OCI-LY7 (cell line): ENCODE results near the gene COL23A1. TPM values are rescaled to one million over a fixed set of nuclear protein-coding genes. Genes with fewer than 3 reads are reported as not detected.

Source experiments
- BruUV-seq: library from RNA; stranded (reverse); fragments of 400-500 nt; replicated peaks from 2 replicates; lab custom pipeline; 2021; lab: Mats Ljungman, UMichigan
- CTCF ChIA-PET: fragments of 300-600 bp; sonication (Branson Sonifier 250); formaldehyde crosslinking; loops from one replicate; lab custom pipeline; 2022; ENCODE audit warnings: antibody characterized with exemption; ENCODE audit not compliant: unreplicated experiment; lab: Charles Lee
- POLR2A ChIA-PET: fragments of 300-600 bp; sonication (Branson Sonifier 250); formaldehyde crosslinking; loops from one replicate; lab custom pipeline; 2022; ENCODE audit warnings: antibody characterized with exemption; lab: Charles Lee
- DNase-seq: peaks from one replicate; pipeline ENCODE4 v3.0.0-alpha.2; 2015; ENCODE audit warnings: low spot score
- H2AFZ ChIP-seq: fragments of 200-600 bp; sonication (generic), shearing (Covaris generic); 2 replicates; pipeline ENCODE4 v1.6.1; 2014; ENCODE audit warnings: mild to moderate bottlenecking, antibody characterized with exemption, low read length, moderate library complexity
- H3K27ac ChIP-seq: fragments of 200-600 bp; sonication (generic); 2 replicates; pipeline ENCODE4 v1.5.1; 2014; ENCODE audit warnings: mixed run types, low read depth, mild to moderate bottlenecking, moderate library complexity, low read length, inconsistent platforms; ENCODE audit not compliant: poor library complexity, severe bottlenecking
- H3K36me3 ChIP-seq: fragments of 200-600 bp; sonication (generic); 2 replicates; pipeline ENCODE4 v1.6.1; 2014; ENCODE audit warnings: mild to moderate bottlenecking, antibody characterized with exemption, low read length, moderate library complexity, mixed read lengths; ENCODE audit not compliant: insufficient read depth
- H3K4me1 ChIP-seq: fragments of 200-600 bp; sonication (generic); 2 replicates; pipeline ENCODE4 v1.5.1; 2014; ENCODE audit warnings: mild to moderate bottlenecking, low read length; ENCODE audit not compliant: insufficient read depth, poor library complexity, severe bottlenecking
- H3K4me2 ChIP-seq: fragments of 200-600 bp; sonication (generic); 2 replicates; pipeline ENCODE4 v1.6.1; 2014; ENCODE audit warnings: mild to moderate bottlenecking, low read length
- H3K4me3 ChIP-seq: fragments of 200-600 bp; sonication (generic); 2 replicates; pipeline ENCODE4 v1.5.1; 2014; ENCODE audit warnings: mild to moderate bottlenecking, low read depth, low read length; ENCODE audit not compliant: poor library complexity, severe bottlenecking
- H3K79me2 ChIP-seq: fragments of 200-600 bp; sonication (generic); 2 replicates; pipeline ENCODE4 v1.6.1; 2016; ENCODE audit warnings: low read depth, mild to moderate bottlenecking, low read length, moderate library complexity, mixed read lengths; ENCODE audit not compliant: insufficient read depth
- H3K9me2 ChIP-seq: fragments of 200-600 bp; sonication (generic); 2 replicates; pipeline ENCODE4 v1.6.1; 2016; ENCODE audit warnings: mild to moderate bottlenecking, low read length, mixed read lengths; ENCODE audit not compliant: insufficient read depth
- H3K9me3 ChIP-seq: fragments of 200-600 bp; sonication (generic); 2 replicates; pipeline ENCODE4 v1.6.1; 2014; ENCODE audit warnings: mild to moderate bottlenecking, mixed run types, low read length, mixed read lengths
- H4K20me1 ChIP-seq: fragments of 200-600 bp; sonication (generic); 2 replicates; pipeline ENCODE4 v1.6.1; 2014; ENCODE audit warnings: mild to moderate bottlenecking, antibody characterized with exemption, low read length, moderate library complexity, mixed read lengths; ENCODE audit not compliant: insufficient read depth
- CTCF ChIP-seq: fragments of 200-600 bp; sonication (generic); conservative IDR thresholded peaks from 2 replicates; pipeline ENCODE4 v1.5.1; 2014; ENCODE audit warnings: mild to moderate bottlenecking, antibody characterized with exemption, low read length, moderate library complexity, mixed read lengths
- EZH2phosphoT487 ChIP-seq: fragments of 200-600 bp; sonication (generic); IDR thresholded peaks from 2 replicates; pipeline ENCODE4 v1.6.1; 2018; ENCODE audit warnings: low read depth, borderline replicate concordance, mild to moderate bottlenecking, mixed run types, antibody characterized with exemption, low read length, moderate library complexity, mixed read lengths
- intact Hi-C: fragments of 100-400 bp; cut with micrococcal nuclease; formaldehyde crosslinking; loops from one replicate; pipeline ENCODE4 v1.10.0; 2022; ENCODE audit not compliant: unreplicated experiment
- total RNA-seq, 2 experiments: library from RNA; depleted of rRNA in 1 of 2; stranded (reverse); fragments of >200 nt in 1 of 2; shearing (Covaris generic) in 1 of 2; gene quantifications; 2 replicates each; pipeline ENCODE4 v1.2.3, GENCODE V29; 2014 to 2022

The COL23A1 gene
- total RNA-seq, 2 experiments from 2014 or later: 0.53 TPM; not detected in 1

GRCh38 chr5:178327446-178327845, 262.7 kb downstream of the COL23A1 start:
- Histone ChIP-seq H3K4me2 (no peak overlapping the region), H3K4me3 (no peak overlapping the region), H2AFZ (no peak overlapping the region), H3K4me1 (no peaks in the 10 kb centered on the region), H3K79me2 (no peaks in the 10 kb centered on the region), H3K36me3 (no peaks in the 10 kb centered on the region), H3K9me2 (no peaks in the 10 kb centered on the region), H4K20me1 (no peaks in the 10 kb centered on the region), H3K27ac (no peak overlapping the region), H3K9me3 (no peaks in the 10 kb centered on the region)
- ChIA-PET CTCF (no interaction called here), POLR2A (no interaction called here)
- no TSS peak for BruUV-seq
- no peak for TF ChIP-seq CTCF
- intact Hi-C loops: no loop called here
- no peak for DNase-seq

- Histone ChIP-seq H3K4me3 (no peak overlapping the region), H3K9me3 (no peaks in the 10 kb centered on the region), H3K79me2 (no peaks in the 10 kb centered on the region), H4K20me1 (no peaks in the 10 kb centered on the region), H3K4me2 (no peak overlapping the region), H3K36me3 (no peaks in the 10 kb centered on the region), H3K9me2 (no peaks in the 10 kb centered on the region), H3K27ac (no peak overlapping the region), H2AFZ (no peak overlapping the region), H3K4me1 (no peaks in the 10 kb centered on the region)
- no peak for TF ChIP-seq CTCF
- no peak for TF ChIP-seq EZH2phosphoT487
- ChIA-PET CTCF (no interaction called here), POLR2A (no interaction called here)
- no TSS peak for BruUV-seq
- intact Hi-C loops: no loop called here
- DNase-seq: no peak
Measured at GRCh38 chr5:178326374-178326715, 263.8 kb downstream of the COL23A1 start.

- ChIA-PET CTCF (no interaction called here), POLR2A (no interaction called here)
- Histone ChIP-seq H3K4me1 (no peaks in the 10 kb centered on the region), H4K20me1 (no peaks in the 10 kb centered on the region), H3K79me2 (no peaks in the 10 kb centered on the region), H3K9me2 (no peaks in the 10 kb centered on the region), H3K4me2 (no peak overlapping the region), H3K9me3 (no peaks in the 10 kb centered on the region), H3K36me3 (no peaks in the 10 kb centered on the region), H3K4me3 (no peak overlapping the region), H3K27ac (no peak overlapping the region), H2AFZ (no peak overlapping the region)
- no peak for DNase-seq
- BruUV-seq: no TSS peak
- no peak for TF ChIP-seq CTCF
- TF ChIP-seq EZH2phosphoT487: no peak
- intact Hi-C loops: no loop called here
Measured at GRCh38 chr5:178325679-178326373, 264.4 kb downstream of the COL23A1 start.
